Body of pancreas (tissue), 4 donors: ENCODE results near the gene DTNB. TPM values are rescaled to one million over a fixed set of nuclear protein-coding genes. Genes with fewer than 3 reads are reported as not detected.

Experiments used
- ATAC-seq: fragments of 150-250 bp; one replicate; pipeline ENCODE4 v1.9.1; 2016
- DNase-seq, 4 donors: peaks; one replicate each; pipeline ENCODE4 v3.0.0-alpha.2; 2019
- H3K27ac ChIP-seq, 4 donors: fragments of 200-600 bp; sonication (generic); 1 replicate in 3 of 4; 2 replicates in 1 of 4; pipeline versions ENCODE4 v1.5.1 to v1.6.1; 2016 to 2019; ENCODE audit warnings: mild to moderate bottlenecking in 1 of 4, mixed read lengths in 1 of 4, moderate library complexity in 1 of 4
- H3K27me3 ChIP-seq, 2 donors: fragments of 200-600 bp; sonication (generic); one replicate each; pipeline ENCODE4 v1.6.0; 2016; ENCODE audit warnings: mild to moderate bottlenecking in 1 of 2
- H3K36me3 ChIP-seq, 2 donors: fragments of 200-600 bp; sonication (generic); replicated peaks in 1 of 2; 2 replicates each; pipeline ENCODE4 v1.5.1; 2016; ENCODE audit warnings: low read depth in 2 of 2; ENCODE audit not compliant: insufficient read depth in 1 of 2
- H3K4me1 ChIP-seq: fragments of 200-600 bp; sonication (generic); one replicate; pipeline ENCODE4 v1.6.0; 2016
- H3K4me3 ChIP-seq, 2 donors: fragments of 200-600 bp; sonication (generic); 1 replicate in 1 of 2; 2 replicates in 1 of 2; pipeline ENCODE4 v1.5.1; 2016 to 2019
- H3K9me3 ChIP-seq, 3 donors: fragments of 200-600 bp; sonication (generic); 1 replicate in 2 of 3; 2 replicates in 1 of 3; pipeline ENCODE4 v1.5.1; 2016
- CTCF ChIP-seq, 7 experiments: fragments of 450-650 bp in 4 of 7; fragments of 200-600 bp in 3 of 7; sonication (generic) in 3 of 7; IDR thresholded peaks; one replicate each; pipeline ENCODE4 v1.5.1; 2016 to 2019; ENCODE audit warnings: antibody characterized with exemption in 7 of 7
- POLR2A ChIP-seq, 3 donors: fragments of 450-650 bp; IDR thresholded peaks; one replicate each; pipeline ENCODE4 v1.6.1; 2016; ENCODE audit warnings: antibody characterized with exemption in 3 of 3, mild to moderate bottlenecking in 2 of 3
- WGBS, 2 donors: methylation state at CpG; one replicate each; pipeline ENCODE4 v1.1.5; 2017; 5-methylcytosine and 5-hydroxymethylcytosine counted together
- intact Hi-C: fragments of 100-400 bp; cut with DNase I; formaldehyde crosslinking; loops from one replicate; pipeline ENCODE4 v1.15.1; 2023
- total RNA-seq, 2 donors: library from RNA; depleted of rRNA; stranded (reverse); fragments of >200 nt; gene quantifications; one replicate each; pipeline ENCODE4 v1.1.0, GENCODE V29; 2016

Gene DTNB
- total RNA-seq, 2 donors from 2014 or later = 17.8 to 22.6 TPM

GRCh38 chr2:25473131-25473530 lies 200.2 kb downstream of the DTNB start:
- no peak for ATAC-seq
- Histone ChIP-seq H3K27me3 (no peaks in the 10 kb centered on the region), H3K9me3 (peaks cover 0 to 4% (median 0%) of the 10 kb centered on the region in 3 donors), H3K27ac (no peak overlapping the region), H3K36me3 (no peaks in the 10 kb centered on the region), H3K4me3 (no peak overlapping the region), H3K4me1 (peaks cover 11% of the 10 kb centered on the region)
- TF ChIP-seq POLR2A (IDR thresholded peaks at IDR 0.05) (no peak), CTCF (IDR thresholded peaks at IDR 0.05) (no peak)
- DNase-seq = no peak
- intact Hi-C loops = no loop called here
- WGBS, 2 donors = 28 to 33% methylated on average over 1 of the region's 1 CpG

GRCh38 chr2:25470806-25471205 lies 202.6 kb downstream of the DTNB start:
- intact Hi-C loops = no loop called here
- DNase-seq = no peak
- Histone ChIP-seq H3K27me3 (no peaks in the 10 kb centered on the region), H3K4me1 (peaks cover 11% of the 10 kb centered on the region), H3K9me3 (peaks cover 0 to 4% (median 0%) of the 10 kb centered on the region in 3 donors), H3K36me3 (no peaks in the 10 kb centered on the region), H3K4me3 (no peak overlapping the region), H3K27ac (no peak overlapping the region)
- no peak for TF ChIP-seq CTCF (IDR thresholded peaks at IDR 0.05)
- TF ChIP-seq POLR2A (IDR thresholded peaks at IDR 0.05) = no peak
- WGBS, 2 donors = 97% methylated on average over 3 of the region's 3 CpGs
- no peak for ATAC-seq

GRCh38 chr2:25467743-25468142 lies 205.6 kb downstream of the DTNB start:
- DNase-seq (no peak), ATAC-seq (no peak)
- Histone ChIP-seq H3K27me3 (no peaks in the 10 kb centered on the region), H3K4me1 (no peaks in the 10 kb centered on the region), H3K36me3 (no peaks in the 10 kb centered on the region), H3K27ac (no peak overlapping the region), H3K4me3 (no peak overlapping the region), H3K9me3 (no peaks in the 10 kb centered on the region)
- intact Hi-C loops = no loop called here
- WGBS, 2 donors = 87 to 99% methylated on average over 3 of the region's 3 CpGs
- no peak for TF ChIP-seq CTCF (IDR thresholded peaks at IDR 0.05)
- no peak for TF ChIP-seq POLR2A (IDR thresholded peaks at IDR 0.05)

GRCh38 chr2:25462021-25462420 lies 211.4 kb downstream of the DTNB start:
- no peak for TF ChIP-seq POLR2A (IDR thresholded peaks at IDR 0.05)
- no peak for TF ChIP-seq CTCF (IDR thresholded peaks at IDR 0.05)
- Histone ChIP-seq H3K27me3 (no peaks in the 10 kb centered on the region), H3K9me3 (no peaks in the 10 kb centered on the region), H3K4me3 (no peak overlapping the region), H3K36me3 (no peaks in the 10 kb centered on the region), H3K4me1 (no peaks in the 10 kb centered on the region), H3K27ac (no peak overlapping the region)
- intact Hi-C loops = no loop called here
- no peak for DNase-seq
- WGBS, 2 donors = 89 to 98% methylated on average over 6 of the region's 6 CpGs
- no peak for ATAC-seq

- DNase-seq = no peak
- intact Hi-C loops = no loop called here
- H3K27me3 ChIP-seq = no peaks in the 10 kb centered on the region
- H3K9me3 ChIP-seq = no peaks in the 10 kb centered on the region
- no peak for ATAC-seq
- no peak overlapping the region for H3K27ac ChIP-seq
- H3K4me3 ChIP-seq = no peak overlapping the region
- WGBS, 2 donors = 85 to 90% methylated on average over 7 of the region's 7 CpGs
- no peaks in the 10 kb centered on the region for H3K36me3 ChIP-seq
- no peaks in the 10 kb centered on the region for H3K4me1 ChIP-seq
- TF ChIP-seq POLR2A (IDR thresholded peaks at IDR 0.05) (no peak), CTCF (IDR thresholded peaks at IDR 0.05) (no peak)
These were observed 213.0 kb downstream of the DTNB start for GRCh38 chr2:25460261-25460905.
